SKM-1 (cell line): ENCODE results near the gene TMUB1.

Experiments used
- DNase-seq: peaks from one replicate; lab custom pipeline; 2025; ENCODE audit not compliant: unreplicated experiment; lab: John Stamatoyannopoulos, UW

The TMUB1 gene

DNA sequence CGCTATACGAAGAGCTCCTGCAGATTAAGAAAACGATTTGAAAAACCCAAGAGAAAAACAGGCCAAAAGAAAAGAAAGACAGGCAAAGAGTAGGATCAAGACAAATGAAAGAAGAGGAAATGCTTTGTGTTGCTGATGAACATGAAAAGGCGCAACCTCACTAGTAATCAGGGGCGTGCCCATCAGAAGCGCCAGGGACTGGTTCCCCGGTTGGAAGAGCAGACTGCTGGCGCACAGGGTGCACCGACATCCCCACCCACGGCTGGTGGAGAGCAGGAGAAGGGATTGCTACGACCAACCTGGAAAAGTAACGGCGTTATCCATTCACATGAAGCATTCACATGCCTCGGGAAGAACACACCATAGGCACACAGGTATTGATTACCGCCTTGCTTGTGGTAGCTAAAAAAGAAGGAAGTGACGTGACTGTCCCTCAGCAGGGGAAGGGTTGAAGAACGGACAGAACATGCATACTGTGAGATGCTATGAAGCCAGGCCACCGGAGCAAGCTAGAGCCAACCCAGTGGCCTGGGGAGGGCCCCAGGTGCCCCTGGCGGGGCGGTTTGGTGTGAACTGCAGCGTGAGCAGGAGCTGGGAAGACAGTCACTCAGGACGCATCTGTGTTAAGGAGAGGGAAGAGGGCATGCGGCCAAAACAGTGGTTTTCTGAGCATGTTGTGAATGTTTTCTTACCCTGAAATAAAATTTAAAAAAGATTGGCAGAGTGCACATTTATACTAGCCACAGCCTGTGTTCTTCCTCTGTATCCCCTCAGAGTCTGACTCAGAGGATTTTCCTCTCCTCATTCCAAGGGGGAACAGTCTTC lies 21.3 kb upstream of the TMUB1 start:
- DNase-seq: no peak

DNA sequence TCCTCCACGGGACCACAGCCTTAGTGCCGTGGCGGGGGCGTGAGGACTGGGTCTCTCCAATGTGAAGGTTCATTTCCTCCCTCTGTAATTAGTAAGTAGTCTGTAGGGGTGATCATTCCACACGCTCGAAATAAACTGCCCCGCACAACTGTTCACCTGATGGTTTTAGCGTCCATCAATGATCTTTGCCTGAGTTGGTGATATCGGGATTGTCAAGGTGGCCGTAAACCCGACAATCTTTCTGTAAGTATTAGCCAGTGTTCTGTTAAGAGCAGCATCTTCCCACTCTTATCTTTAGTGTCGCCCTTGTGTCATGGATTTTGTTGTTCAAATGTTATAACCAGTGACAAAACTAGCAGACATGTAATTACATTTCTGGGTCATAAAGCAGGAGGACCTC lies 20.7 kb upstream of the TMUB1 start:
- DNase-seq: no peak

DNA sequence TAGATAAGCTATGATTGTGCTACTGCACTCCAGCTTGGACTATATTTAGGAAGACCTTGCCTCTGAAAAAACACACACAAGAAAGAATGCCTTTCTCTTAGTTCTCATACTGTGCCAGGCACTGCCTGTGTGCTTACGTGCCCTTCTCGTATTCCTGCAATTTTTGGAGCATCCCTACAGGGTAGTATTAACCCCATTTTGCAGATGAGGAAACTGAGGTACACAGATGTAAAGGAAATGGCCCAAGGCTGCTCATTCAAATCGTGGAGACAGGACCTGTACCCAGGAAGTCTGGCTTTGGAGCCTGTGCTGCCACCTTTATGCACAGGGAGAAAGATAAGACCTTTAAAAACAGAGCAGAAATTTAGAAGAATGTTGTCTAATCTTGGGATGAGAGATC lies 19.7 kb upstream of the TMUB1 start:
- no peak for DNase-seq

DNA sequence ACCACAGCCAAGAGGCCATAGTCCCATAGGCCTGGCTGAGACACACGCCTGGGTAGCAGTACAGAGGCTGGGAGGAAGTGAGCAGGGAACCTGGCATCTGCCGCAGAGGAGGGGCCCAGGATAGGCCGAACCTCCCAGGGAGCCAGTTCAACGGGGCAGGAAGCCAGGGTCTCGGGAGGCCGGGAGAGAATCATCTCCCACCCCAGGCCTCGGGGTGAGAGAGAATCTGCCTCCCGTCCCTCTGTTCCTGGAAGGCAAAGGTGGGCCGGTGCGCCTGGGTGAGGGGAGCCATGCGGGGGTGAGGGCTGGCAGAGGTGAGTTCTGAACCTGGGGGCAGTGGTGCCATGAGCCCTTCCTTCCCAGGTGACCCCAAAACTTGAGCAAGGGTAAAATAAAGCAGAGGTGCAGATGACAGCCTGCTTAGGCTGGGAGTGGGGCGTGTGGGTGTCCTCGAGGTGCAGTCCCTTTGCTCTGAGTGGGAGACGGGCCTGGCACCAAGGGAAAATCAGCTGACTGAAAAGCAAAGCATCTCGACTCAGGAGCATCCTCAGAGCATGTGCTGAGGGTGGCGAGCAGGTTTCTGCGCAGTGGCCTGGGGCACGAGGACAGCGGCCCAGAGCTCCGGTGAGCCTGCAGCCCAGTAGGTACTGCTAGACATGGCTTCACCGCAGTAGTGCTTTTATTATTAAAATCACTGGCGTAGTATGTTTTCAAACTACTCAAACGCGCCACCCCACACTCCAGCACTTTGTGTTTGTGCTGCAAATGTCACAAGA lies 18.5 kb upstream of the TMUB1 start:
- no peak for DNase-seq

DNA sequence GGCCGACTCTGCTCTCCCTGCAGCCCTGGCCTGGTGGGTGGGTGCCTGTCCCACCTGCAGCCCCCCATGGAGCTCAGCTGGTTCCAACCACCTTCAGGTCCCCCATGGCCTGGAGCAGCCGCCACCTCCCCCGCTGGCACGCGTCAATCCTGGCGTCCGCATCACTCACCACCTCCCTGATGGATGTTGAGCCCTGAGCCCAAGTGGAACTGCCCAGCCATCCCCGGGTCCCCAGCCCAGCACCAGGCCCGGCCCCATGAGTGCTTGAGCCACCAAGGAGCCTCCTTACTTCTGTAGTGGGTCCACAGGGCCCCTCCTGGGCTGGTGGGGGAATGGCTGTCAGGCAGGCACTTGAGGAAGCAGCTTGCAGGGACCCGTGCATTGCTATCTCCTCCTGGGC lies 17.6 kb upstream of the TMUB1 start:
- DNase-seq: no peak

DNA sequence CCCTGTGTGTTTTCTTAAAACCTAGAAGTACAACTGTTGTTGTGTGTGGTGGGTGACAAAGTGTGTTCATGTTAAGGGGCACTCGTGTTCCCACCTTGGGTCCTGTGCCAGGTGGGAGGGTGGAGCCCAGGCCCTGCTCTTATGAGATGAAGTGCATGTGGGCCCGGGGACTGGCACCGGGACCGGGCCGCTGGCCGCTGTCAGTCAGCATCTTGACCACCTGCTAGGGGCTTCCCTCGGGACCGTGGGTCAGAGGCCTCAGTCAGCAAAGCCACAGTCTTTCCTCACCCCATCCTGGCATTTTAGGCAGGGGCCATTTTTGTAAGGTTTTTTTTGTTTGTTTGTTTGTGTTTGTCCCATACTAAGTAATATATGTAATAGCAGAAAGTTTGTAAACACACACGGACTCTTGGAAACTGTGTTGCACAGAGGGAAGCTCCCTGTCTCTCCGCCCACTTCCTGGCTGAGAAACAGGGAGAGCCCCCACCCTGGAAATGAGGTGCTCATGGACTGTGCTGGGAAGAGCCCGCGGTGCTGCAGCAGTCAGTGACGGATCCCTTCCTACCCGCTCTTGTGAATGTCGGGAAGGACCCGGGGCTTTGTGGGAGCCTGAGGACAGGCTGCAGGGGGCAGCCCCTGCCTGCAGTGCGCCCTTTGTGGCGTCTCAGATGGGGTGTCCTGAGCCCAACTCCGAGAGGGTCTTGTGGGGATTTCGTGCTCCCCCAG lies 16.4 kb upstream of the TMUB1 start:
- no peak for DNase-seq

DNA sequence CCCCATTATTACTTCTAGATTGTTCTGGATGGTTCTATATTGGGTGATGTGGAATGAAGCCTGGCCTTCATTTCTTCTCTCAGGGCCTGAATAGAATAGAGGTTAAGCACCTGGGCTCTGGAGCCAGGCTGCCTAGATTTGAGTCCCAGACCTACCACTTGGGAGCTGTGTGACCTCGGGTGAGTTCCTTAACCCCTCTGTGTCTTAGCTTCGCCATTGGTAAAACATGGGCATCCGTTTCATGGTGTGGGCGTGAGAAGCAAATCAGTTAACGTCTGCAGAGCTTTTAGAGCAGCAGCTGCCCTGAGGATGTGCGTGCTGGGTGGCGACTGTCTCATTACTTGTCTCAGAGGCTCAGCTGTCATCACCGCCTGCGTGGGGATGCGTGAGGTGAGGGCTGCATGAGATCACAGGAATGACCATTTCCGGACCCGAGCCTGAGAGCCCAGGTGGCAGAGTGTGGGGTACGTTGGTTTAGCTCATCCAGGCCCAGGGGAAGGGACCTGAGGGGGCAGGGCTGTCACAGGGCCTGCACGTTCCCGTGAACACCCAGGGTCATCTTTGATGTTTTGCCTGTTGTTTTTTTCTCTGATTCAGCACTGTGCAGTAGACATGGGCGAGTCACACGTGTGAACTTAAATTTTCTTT lies 12.7 kb upstream of the TMUB1 start:
- DNase-seq: no peak

DNA sequence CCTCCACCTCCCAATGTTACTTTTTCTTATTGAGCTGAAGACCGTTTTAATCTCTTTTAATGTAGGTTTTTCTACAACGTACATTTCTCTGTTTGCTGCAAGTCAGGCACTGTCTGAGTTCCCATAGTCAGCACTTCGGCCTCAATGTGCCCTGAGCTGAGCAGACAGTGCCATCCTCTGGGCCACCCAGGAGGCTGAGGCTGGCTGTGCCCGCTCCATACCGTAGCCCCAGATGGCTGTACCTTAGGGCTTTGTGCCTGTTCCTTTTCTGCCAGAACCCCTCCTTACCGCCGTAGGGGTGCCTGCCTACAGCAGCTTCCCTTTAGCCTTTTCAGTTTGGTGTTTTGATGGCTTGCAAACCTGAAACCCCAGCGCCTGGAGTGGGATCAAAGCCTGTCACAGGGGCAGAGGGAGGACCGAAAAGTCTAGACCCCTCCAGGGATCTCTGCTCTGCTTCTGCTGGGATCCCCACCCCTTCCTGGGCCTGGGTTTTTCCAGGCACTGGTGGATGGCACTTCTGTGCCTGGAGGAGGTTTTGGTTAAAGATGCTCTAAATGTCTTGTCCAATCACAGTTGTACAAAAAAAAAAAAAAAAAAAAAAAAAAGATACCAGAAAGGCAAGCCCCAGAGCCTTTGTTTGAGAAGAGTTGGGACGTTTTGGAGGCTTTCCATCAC lies 12.0 kb upstream of the TMUB1 start:
- no peak for DNase-seq

DNA sequence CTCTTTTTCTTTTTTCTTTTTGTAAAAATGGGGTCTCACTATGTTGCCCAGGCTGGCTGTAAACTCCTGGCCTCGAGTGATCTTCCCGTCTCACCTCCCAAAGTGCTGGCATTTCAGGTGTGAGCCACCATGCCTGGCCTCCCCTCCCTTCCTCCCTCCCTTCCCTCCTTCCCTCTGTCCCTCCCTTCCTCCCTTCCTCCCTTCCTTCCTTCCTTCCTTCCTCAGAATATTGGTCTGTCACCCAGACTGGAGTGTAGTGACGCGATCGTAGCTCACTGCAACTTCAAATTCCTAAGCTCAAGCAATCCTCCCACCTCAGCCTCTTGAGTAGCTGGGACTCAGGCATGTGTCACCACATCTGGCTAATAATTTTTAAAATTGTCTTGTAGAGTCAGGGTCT lies 11.4 kb upstream of the TMUB1 start:
- no peak for DNase-seq

DNA sequence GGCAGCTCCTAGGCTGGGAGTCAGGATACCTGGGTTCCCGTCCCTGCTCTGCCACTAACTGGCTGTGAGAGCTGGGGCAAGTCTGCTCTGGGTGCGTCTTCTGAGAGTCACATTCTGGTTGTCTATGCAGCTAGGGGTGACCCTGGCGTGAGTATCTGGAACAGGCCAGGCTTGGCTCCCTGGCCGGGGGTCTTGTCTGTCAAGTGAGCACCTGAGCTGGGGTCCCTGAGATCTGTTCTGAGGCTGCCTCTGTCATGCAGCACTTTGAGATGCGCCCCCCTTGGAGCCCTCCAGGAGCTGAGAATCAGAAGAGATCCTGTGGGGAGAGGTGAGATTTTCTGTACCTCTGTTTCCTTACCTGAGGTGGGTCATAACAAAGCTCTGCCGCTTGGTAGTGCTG lies 10.5 kb upstream of the TMUB1 start:
- no peak for DNase-seq

DNA sequence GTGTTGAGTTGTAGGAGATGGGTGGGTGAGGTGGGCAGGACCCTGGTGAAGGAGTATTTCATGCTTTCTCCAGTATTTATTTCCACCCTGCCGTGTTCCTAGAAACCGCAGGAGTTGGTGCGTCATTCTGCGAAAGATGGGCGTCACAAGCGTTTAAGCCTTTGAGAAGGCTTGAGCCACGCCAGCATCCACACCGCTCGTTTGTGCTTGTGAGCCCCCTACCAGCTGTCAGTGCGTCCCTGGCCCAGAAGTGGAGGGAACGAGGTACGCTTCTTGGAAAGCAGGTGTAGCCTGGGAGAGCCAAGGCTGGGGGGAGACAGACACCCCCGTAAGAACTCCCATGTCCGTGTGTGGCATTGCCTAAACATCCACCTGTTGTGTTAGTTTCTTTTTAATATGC lies 8.7 kb upstream of the TMUB1 start:
- DNase-seq: no peak

DNA sequence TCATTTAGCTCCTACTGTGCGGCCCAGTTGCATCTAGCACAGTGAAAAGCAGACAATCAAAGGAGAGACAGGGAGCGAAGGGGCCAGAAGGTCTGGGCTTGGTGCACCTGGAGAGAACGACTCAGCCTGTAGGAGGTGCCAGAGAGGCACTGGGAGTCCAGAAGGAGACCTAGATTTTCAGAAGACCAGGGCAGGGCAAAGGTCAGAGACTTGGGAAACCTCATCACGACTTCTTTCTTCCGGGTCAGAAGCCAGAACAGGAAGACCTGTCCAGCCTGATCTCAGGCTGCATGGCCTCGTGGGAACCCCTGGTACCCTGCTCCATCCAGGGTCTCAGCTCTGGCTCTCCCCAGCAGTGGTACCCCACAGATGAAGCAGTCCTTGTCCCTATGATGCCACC lies 8.1 kb upstream of the TMUB1 start:
- DNase-seq: no peak

DNA sequence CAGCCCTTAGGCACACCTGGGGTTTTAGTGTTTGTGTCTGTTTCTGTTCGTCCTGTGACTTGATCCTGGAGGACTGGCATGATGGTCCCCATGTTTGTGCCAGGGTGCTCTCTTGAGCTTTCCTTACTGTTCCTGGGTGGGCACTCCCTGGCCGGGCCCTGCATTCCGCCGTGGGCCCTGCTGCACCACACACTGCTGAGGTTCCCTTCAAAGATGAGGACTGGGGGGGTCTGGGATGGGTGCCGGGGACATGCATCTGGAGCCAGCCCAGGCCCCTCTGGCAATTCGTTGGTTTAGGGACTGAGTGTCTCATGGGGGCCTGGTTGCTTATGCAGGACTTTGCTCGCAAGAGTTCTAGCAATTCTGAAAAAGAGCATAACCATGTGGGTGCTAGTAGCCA lies 7.7 kb upstream of the TMUB1 start:
- no peak for DNase-seq

DNA sequence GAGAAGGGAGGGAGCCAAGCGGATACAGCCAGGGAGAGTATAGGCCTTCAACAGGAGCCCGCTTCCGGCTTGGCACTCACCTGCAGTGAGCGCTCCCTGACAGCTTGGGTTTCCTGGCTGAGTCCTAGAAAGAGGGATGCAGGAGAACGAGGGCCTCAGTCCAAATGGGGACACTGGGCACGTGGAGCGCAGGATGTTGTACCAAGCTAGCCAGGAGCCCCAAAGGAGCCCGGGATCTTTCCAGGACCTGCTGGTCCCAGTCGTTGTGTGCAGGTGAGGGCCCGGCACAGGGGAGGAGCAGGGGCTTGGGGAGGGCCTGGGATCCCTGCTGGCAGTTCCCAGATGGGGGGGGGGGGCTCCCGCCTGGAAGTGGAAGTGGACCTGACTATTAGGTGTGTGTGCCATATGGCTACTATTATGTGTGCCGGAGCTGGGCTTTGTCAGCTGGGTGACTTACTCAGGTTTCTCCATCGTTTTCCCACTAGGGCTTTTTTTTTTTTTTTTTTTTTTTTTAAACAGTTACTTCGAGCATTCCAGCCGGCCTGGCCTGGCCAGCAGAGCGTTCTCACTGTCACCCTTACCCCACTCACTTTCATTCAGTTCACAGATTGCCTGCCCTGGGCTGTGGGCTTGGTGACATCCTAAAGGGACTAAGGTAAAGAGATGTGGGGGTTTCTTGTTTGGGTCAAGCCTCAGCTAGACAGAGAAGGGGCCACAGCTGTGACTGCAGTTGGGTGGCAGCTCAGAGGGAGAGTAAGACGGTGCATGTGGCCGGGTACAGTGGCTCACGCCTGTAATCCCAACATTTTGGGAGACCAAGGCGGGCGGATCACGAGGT lies 6.8 kb upstream of the TMUB1 start:
- DNase-seq: no peak

DNA sequence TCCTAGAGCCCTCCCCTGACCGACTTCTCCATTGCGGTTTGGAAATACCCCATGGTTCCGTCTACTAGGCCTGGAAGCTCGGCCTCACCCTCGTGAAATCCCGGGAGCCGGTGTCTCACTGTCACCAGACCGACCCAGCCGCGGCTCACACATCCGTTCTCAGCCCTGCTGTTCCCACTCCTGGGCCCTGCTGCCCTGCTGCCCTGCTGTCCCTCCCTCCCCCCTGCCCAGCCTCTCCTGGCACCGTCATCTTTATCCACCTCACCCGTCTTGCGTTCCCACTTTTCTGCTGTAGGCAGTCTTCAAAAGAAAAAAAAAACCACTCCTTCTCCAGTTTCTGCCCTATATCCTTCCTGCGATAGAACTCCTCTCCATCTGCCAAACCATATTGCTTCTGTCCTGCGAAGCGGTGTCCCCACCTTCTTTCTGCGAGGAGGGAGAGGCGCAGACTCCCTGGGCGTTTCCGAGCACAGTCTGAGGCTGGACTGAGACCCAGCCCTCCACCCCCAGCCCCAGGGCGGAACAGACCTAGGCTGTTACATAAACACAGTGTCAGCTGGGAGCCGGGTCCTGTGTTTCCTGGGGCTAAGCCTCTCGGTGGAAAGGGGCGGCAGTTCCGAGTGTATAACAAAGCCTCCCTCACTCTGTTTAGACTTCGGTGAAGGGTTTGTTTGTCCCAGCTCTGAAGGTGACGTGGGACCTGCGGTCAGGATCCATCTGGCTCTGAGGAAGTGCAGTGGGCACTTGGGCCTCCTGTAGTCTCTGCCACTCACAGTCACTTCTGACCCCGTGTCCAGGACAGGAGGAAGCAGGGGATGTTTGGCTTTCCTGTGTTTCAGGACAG lies 5.8 kb upstream of the TMUB1 start:
- DNase-seq: no peak

DNA sequence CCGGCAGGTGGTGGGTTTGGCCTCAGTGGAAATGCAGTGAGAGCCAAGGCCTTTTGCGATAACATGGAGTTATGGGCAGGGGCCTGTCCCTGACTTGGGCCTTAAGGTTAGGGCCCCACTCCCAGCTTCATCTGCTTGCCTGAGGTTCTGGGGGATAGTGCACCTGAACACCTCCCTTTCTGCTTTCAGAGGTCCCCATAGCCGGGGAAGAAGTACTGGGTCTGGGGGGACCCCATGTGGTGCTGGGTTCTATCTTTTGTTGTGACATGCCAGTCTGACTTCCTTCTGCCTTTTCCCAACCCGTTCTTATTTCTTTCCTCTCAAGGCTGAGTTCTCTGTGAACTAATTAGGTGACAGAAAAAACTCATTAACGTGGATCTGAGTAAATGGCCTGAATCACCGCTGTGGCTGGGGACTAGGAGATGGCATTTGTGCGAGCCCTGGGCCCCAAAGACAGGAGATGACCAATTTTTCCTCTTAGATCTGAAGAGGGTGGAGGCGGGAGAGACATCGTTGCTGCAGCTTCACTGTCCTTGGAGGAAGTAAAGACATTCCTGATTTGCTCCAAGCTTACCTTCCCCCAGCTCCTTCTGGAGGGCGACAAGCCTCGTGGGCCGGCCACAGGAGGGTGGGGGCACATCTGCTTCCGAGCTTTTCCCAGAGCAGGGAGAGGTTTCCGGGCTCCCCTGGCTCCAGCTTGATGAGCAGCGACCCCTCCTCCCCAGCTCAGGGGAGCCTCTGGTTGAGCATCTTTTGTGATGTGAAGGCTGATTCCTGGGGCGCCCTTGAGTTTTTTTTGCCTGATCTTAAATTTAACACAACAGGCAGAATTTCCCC lies 4.9 kb upstream of the TMUB1 start:
- no peak for DNase-seq

DNA sequence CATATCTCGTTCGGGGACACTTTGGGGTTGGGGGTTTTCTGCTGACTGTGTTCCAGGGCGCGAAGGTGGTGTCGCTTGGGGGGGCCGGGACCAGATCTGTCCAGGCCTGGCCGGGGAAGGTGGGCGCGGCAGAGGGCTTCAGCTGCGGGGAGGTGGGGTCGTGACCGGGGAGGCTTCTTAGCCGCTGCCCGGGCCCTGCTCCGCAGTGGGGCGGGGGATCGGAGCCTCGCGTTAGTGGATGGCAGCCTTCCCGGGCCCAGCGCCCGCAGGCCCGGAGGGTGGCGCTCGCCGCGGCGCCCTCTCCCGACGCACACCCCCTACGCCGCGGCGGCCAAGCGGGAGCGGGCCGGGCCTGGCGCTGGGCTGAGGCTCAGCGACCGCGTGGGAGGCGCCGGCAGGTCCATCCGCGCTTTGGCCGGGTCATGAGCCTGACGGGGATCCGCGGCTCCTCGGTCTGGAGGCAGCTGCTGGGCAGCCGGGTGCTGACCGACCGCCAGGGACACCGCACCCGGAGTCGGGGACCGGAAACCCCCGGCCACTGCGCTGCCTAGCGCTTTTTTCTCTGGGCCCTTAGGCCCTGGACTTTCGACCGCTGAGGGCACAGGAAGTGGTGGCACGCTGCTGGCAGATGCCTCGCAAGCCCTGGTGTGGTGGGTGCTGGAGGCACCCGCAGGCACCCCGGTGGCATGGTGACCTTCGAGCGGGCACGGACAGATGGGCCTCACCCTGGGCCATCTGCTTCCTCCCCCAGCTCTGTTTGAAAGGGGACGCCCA lies 4.1 kb upstream of the TMUB1 start:
- no peak for DNase-seq
